ENCODE measurements around the gene CXCR2.
A peak's percentile ranks its signal among the peaks of the same experiment; 100 is the strongest.
"Not testable (repeated sequence)": the region's sequence is repeated elsewhere in the genome, so short reads cannot be mapped to it uniquely, and the experiment has no call there.

The CXCR2 gene

GRCh38 chr2:218171744-218172143 lies 45.9 kb downstream of the CXCR2 start:
- DNase-seq; intact Hi-C loops (cut with DNase I): not testable (repeated sequence)

- intact Hi-C loops (cut with DNase I), result no loop called here
- DNase-seq, result no peak
Measured at GRCh38 chr2:218172845-218173244, 47.0 kb downstream of the CXCR2 start.

GRCh38 chr2:218179782-218180181 lies 54.0 kb downstream of the CXCR2 start:
- no peak for DNase-seq
- intact Hi-C loops (cut with DNase I), result no loop called here

GRCh38 chr2:218180467-218181114 lies 54.8 kb downstream of the CXCR2 start:
- intact Hi-C loops (cut with DNase I), result no loop called here

GRCh38 chr2:218184331-218184730 lies 58.5 kb downstream of the CXCR2 start:
- no peak for DNase-seq
- intact Hi-C loops (cut with DNase I), result no loop called here

More at GRCh38 chr2:218180467-218181114, 54.8 kb downstream of the CXCR2 start:
- no peak for DNase-seq

- peak; percentile 26 to 81 (median 58) for DNase-seq
- intact Hi-C loops (cut with DNase I), result no loop called here
Measured at GRCh38 chr2:218186355-218186766, 60.5 kb downstream of the CXCR2 start.

All from head of caudate nucleus (tissue), 42 donors.